Heart right ventricle (tissue), 16 donors: ENCODE measurements around the gene KCNJ15. TPM values are rescaled to one million over a fixed set of nuclear protein-coding genes. Genes with fewer than 3 reads are reported as not detected.

ENCODE experiments used
- ATAC-seq, 8 donors: fragments of 200-7000 bp; cut with Tn5 transposase; one replicate each; pipeline ENCODE4 v1.9.1; 2020; ENCODE audit warnings: mild to moderate bottlenecking in 8 of 8, moderate library complexity in 8 of 8, moderate number of reproducible peaks in 1 of 8
- DNase-seq, 2 donors: peaks; one replicate each; pipeline ENCODE4 v3.0.0-alpha.2; 2020
- H3K27ac ChIP-seq, 10 donors: fragments of 200-600 bp; sonication (generic) in 2 of 10; one replicate each; pipeline versions ENCODE4 v1.5.0 to v1.8.0; 2020 to 2022; ENCODE audit warnings: mild to moderate bottlenecking in 3 of 10
- H3K27me3 ChIP-seq, 7 donors: fragments of 200-600 bp; one replicate each; pipeline ENCODE4 v1.8.0; 2021 to 2022; ENCODE audit warnings: mild to moderate bottlenecking in 2 of 7
- H3K36me3 ChIP-seq, 9 donors: fragments of 200-600 bp; sonication (generic) in 1 of 9; one replicate each; pipeline versions ENCODE4 v1.5.0 to v1.8.0; 2020 to 2022; ENCODE audit warnings: mild to moderate bottlenecking in 2 of 9
- H3K4me1 ChIP-seq, 9 donors: fragments of 200-600 bp; sonication (generic) in 1 of 9; one replicate each; pipeline versions ENCODE4 v1.5.0 to v1.8.0; 2020 to 2022; ENCODE audit warnings: mild to moderate bottlenecking in 4 of 9
- H3K4me3 ChIP-seq, 10 donors: fragments of 200-600 bp; sonication (generic) in 2 of 10; one replicate each; pipeline versions ENCODE4 v1.5.0 to v1.8.0; 2020 to 2022; ENCODE audit warnings: mild to moderate bottlenecking in 7 of 10, moderate library complexity in 2 of 10
- H3K9me3 ChIP-seq, 11 donors: fragments of 200-600 bp in 10 of 11; sonication (generic) in 2 of 11; one replicate each; pipeline versions ENCODE4 v1.5.0 to v1.8.0; 2013 to 2022; ENCODE audit warnings: mild to moderate bottlenecking in 2 of 11, control low read depth in 1 of 11, moderate library complexity in 1 of 11
- WGBS, 2 donors: extraction: QIAGEN DNeasy Blood & Tissue Kit; methylation state at CpG; one replicate each; pipeline ENCODE4 v1.1.7; 2013; ENCODE audit warnings: inconsistent platforms in 1 of 2; 5-methylcytosine and 5-hydroxymethylcytosine counted together
- intact Hi-C, 10 donors: fragments of 100-400 bp; cut with DNase I; formaldehyde crosslinking; loops; one replicate each; pipeline versions ENCODE4 v1.11.1 to v1.14.2; 2022
- polyA plus RNA-seq, 2 donors: library from polyadenylated mRNA; stranded (reverse); fragments of 200-250 nt; gene quantifications; one replicate each; pipeline ENCODE4 v1.2.3, GENCODE V29; 2013
- total RNA-seq, 10 donors: library from RNA; stranded (reverse); fragmentation: NEBNext Ultra II Directional in 3 of 10; extraction: Animal tissue kit (Norgen Biotek cat#: 25700) in 3 of 10; gene quantifications; one replicate each; pipeline versions ENCODE4 v1.2.1 to v1.2.4, GENCODE V29; 2021 to 2023
- TF ChIP-seq, protein P1 (sequence below), 9 donors: fragments of 200-600 bp; sonication (generic) in 2 of 9; IDR thresholded peaks; one replicate each; pipeline versions ENCODE4 v1.5.0 to v1.8.0; 2021 to 2022; ENCODE audit warnings: antibody characterized with exemption in 9 of 9, mild to moderate bottlenecking in 5 of 9, moderate library complexity in 1 of 9
- donor health status: Arrhythmogenic right ventricular cardiomyopathy.
- donor health status: ischemic (EF 13 %, LVEDD 7.1; RV severe dilation, severe dysfunction).
- donor health status: healthy with polysubstance abuse.
- donor health status: DM: no; HTN: yes; CAD: no.
- donor health status: DM: no; HTN: no; CAD: no.
- donor health status: ischemic (EF 25% LVEDD 6.9; RV normal size, moderate dysfunction).
- donor health status: ischemic (EF 25% LVEDD 5.7; RV mildly dilated, moderate dysfunction).
- donor health status: healthy.
- donor health status: DM: yes; HTN: yes; CAD: no.
- donor health status: Ischemic cardiomyopathy.
- donor health status: ischemic (EF 35%, LVEDD 5.7; RV mildly dilated, moderate dysfunction).
- donor health status: nonischemic (EF 11% LVEDD 7.7; RV severe dilation, severe dysfunction).
- donor health status: DM: yes; HTN: yes; CAD: no.
- donor health status: PGD.
- donor health status: ischemic (EF 29% LVEDD 5.4; RV normal size, mild dysfunction).
- donor health status: nonischemic (EF 23%, LVEDD 6.1; RV moderate dilation, normal function).

The KCNJ15 gene
- total and polyA plus RNA-seq, 12 donors, result 0.10 to 2.1 (median 0.47) TPM; not detected in 2

DNA sequence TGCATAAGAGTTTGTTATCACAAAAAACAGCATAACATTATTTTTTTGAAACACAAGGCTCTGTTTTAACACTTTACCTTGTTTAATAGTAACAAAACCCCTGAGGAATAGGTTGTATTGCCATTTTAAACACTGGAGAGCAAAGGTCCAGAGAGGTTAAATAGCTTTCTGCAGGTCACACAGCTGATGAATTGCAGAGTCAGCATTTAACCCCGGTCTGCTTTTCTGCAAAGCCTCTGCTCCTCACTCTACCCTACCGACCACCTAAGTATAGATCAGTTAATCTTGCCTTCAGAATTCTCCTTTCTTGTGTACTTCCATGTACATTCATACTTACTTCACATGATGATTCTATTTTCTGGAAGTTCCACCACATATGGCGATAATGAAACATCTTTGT lies 42.0 kb downstream of the KCNJ15 start:
- DNase-seq, result no peak
- intact Hi-C loops, result no loop called here
- 90 to 92% methylated on average over 3 of the region's 3 CpGs for WGBS, 2 donors

DNA sequence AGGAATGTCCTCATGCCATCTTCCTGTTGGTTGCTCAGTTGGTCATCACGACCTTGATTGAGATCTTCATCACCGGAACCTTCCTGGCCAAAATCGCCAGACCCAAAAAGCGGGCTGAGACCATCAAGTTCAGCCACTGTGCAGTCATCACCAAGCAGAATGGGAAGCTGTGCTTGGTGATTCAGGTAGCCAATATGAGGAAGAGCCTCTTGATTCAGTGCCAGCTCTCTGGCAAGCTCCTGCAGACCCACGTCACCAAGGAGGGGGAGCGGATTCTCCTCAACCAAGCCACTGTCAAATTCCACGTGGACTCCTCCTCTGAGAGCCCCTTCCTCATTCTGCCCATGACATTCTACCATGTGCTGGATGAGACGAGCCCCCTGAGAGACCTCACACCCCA lies 42.9 kb downstream of the KCNJ15 start:
- H3K4me1 ChIP-seq, result peaks cover 0 to 66% (median 20%) of the 10 kb centered on the region in 9 donors
- no peaks in the 10 kb centered on the region for H3K27me3 ChIP-seq
- WGBS, 2 donors, result 88 to 91% methylated on average over 8 of the region's 8 CpGs
- intact Hi-C loops, result no loop called here
- TF ChIP-seq, protein P1, sequence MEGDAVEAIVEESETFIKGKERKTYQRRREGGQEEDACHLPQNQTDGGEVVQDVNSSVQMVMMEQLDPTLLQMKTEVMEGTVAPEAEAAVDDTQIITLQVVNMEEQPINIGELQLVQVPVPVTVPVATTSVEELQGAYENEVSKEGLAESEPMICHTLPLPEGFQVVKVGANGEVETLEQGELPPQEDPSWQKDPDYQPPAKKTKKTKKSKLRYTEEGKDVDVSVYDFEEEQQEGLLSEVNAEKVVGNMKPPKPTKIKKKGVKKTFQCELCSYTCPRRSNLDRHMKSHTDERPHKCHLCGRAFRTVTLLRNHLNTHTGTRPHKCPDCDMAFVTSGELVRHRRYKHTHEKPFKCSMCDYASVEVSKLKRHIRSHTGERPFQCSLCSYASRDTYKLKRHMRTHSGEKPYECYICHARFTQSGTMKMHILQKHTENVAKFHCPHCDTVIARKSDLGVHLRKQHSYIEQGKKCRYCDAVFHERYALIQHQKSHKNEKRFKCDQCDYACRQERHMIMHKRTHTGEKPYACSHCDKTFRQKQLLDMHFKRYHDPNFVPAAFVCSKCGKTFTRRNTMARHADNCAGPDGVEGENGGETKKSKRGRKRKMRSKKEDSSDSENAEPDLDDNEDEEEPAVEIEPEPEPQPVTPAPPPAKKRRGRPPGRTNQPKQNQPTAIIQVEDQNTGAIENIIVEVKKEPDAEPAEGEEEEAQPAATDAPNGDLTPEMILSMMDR (IDR thresholded peaks at IDR 0.05), result no peak
- H3K4me3 ChIP-seq, result no peak overlapping the region
- no peaks in the 10 kb centered on the region for H3K9me3 ChIP-seq
- no peak for DNase-seq
- ATAC-seq, result no peak
- H3K36me3 ChIP-seq, result no peaks in the 10 kb centered on the region
- H3K27ac ChIP-seq, result peak overlapping the region in 1 of 10 donors; percentile 6

More for the DNA sequence above, 42.0 kb downstream of the KCNJ15 start:
- Histone ChIP-seq H3K36me3 (no peaks in the 10 kb centered on the region), H3K27me3 (no peaks in the 10 kb centered on the region), H3K4me1 (peaks cover 0 to 74% (median 20%) of the 10 kb centered on the region in 9 donors), H3K27ac (no peak overlapping the region), H3K4me3 (no peak overlapping the region), H3K9me3 (no peaks in the 10 kb centered on the region)
- TF ChIP-seq, protein P1 (IDR thresholded peaks at IDR 0.05), result no peak
- no peak for ATAC-seq

DNA sequence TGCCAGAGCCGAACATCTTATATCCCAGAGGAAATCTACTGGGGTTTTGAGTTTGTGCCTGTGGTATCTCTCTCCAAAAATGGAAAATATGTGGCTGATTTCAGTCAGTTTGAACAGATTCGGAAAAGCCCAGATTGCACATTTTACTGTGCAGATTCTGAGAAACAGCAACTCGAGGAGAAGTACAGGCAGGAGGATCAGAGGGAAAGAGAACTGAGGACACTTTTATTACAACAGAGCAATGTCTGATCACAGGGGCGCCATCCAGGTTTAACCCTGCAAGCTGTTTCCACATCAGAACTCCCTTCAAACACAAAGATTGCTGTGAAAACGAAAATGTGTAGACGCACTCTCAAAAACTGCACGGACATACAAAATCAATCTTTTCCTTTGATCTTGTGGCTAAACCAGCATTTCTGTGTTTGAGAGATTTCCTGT lies 43.4 kb downstream of the KCNJ15 start:
- Histone ChIP-seq H3K4me3 (no peak overlapping the region), H3K4me1 (peaks cover 0 to 61% (median 20%) of the 10 kb centered on the region in 9 donors), H3K36me3 (no peaks in the 10 kb centered on the region), H3K27ac (peak overlapping the region in 1 of 10 donors; percentile 6), H3K9me3 (no peaks in the 10 kb centered on the region), H3K27me3 (no peaks in the 10 kb centered on the region)
- TF ChIP-seq, protein P1 (IDR thresholded peaks at IDR 0.05), result no peak
- DNase-seq (no peak), ATAC-seq (no peak)
- 73 to 77% methylated on average over 7 of the region's 7 CpGs for WGBS, 2 donors
- intact Hi-C loops, result no loop called here

DNA sequence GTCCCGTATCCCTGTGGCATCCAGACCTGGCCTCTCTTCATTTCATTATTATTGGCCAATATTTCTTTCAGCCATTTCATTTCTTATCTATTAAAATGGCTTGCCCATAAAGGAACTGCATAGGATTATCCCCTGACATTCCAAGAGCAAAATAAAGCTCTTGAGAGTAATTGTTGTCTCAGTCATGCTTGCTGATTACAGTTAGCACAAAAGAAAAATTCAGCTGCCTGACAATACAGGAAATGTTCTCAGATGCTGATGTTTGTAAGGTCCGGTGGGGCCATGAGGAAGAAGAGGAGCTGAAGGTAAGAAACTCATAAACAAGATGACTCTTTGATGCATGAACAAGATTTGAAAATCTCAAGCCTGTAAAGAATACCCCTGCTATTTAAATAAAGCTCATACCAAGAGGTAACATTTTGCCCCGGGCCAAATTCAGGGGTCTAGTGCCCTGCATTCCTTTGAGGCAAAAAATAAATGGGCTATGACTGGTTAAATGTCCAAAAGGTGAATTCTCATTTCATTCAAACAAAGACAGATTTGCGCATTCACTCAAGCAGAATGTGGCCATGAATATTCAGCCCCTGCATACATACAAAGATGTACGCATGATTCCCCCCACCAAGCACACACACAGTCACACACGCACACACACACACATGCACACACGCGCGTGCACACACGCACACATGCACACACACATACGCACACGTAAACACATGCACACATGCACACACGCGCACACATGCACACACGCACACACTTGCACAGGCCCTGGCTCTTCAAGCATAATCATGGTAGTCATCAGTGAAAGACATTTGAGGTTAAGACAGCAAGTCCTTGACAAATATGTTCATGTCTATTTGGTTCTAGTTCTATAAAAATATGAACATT lies 44.8 kb downstream of the KCNJ15 start:
- TF ChIP-seq, protein P1 (IDR thresholded peaks at IDR 0.05), result no peak
- no peaks in the 10 kb centered on the region for H3K9me3 ChIP-seq
- 87 to 89% methylated on average over 15 of the region's 15 CpGs for WGBS, 2 donors
- H3K4me1 ChIP-seq, result peaks cover 0 to 60% (median 11%) of the 10 kb centered on the region in 9 donors
- H3K27ac ChIP-seq, result peak overlapping the region in 1 of 10 donors; percentile 6
- DNase-seq, result no peak
- no peak overlapping the region for H3K4me3 ChIP-seq
- ATAC-seq, result no peak
- H3K36me3 ChIP-seq, result no peaks in the 10 kb centered on the region
- intact Hi-C loops, result no loop called here
- no peaks in the 10 kb centered on the region for H3K27me3 ChIP-seq
